ENCODE measurements around the gene TTLL10. TPM values are rescaled to one million over a fixed set of nuclear protein-coding genes. Genes with fewer than 3 reads are reported as not detected.
"Not testable (repeated sequence)": the region's sequence is repeated elsewhere in the genome, so short reads cannot be mapped to it uniquely, and the experiment has no call there.

Gene TTLL10
- polyA plus RNA-seq, 10 donors = 0.13 to 0.50 (median 0.27) TPM; not detected in 3

DNA sequence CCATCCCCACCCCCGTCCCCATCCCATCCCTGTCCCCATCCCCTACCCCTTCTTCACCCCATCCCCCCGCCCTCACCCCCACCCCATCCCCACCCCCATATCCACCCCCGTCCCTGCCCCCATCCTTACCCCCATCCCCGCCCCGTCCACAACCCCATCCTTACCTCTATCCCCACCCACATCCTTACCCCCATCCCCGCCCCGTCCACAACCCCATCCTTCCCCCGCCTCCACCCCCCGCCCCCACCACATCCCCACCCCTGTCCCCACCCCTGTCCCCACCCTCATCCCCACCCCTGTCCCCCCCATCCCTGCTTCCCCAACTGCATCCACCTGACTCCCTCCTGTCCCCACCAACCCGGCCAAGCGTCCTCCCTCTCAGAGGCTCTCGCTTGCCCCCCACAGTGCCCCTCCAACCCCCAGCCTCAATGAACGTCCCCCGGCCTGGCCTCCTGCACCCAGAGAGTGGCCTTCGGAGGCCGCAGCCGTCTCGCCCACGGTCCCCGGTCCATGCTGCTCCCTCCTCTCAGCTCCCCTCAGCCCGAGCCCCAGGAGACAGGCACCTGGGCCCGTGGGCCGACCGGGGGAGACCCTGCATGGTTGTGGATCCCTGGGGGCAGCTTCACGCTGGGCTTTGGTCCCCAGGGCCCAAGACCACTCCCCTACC, 32.3 kb upstream of the TTLL10 start:
- DNase-seq = no peak

- no peak for DNase-seq
Observed at GRCh38 chr1:1141911-1142250, 31.8 kb upstream of the TTLL10 start.

GRCh38 chr1:1142352-1142751, 31.3 kb upstream of the TTLL10 start:
- not testable (repeated sequence) for DNase-seq

DNA sequence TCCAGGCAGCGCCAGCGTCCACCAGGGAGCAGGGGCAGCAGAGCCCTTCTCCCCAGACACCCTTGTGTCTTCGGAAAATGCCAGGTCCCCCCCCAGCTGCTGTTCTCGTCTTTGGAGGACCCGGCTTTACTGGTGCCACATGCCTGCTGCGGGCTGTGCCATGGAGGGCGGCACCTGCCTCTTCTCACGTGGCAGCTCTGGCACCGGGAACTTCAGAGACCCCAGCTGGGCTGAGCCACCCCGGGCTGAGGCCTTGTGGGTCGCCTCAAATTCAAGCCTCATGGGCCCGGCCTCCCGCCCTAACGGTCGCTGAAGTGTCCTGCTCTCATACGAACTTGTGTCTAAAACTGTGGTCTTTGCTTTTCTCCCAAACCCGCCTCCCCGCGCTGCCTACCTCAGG, 30.8 kb upstream of the TTLL10 start:
- DNase-seq = no peak

DNA sequence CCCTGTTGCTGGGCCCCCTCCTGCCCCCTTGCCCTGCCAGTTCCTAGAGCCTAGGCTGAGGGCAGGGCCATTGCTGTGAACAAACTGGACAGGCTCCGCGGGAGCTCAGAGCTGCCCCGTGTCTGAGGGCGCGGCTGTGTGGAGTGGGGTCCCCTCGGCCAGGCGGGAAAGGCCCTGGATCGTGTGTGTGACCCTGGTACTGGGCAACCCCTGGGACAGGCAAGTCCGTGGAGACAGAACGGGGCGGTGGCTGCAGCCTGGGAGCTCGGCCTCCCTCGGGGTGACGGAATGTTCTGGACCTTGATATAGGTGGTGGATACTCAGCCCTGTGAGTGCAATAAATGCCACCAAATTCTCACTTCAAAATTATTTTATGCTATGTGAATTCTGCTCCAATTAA, 30.0 kb upstream of the TTLL10 start:
- no peak for DNase-seq

GRCh38 chr1:1144122-1144842, 29.4 kb upstream of the TTLL10 start:
- no peak for DNase-seq

- no peak for DNase-seq
Observed at GRCh38 chr1:1144843-1145546, 28.7 kb upstream of the TTLL10 start.

- no peak for DNase-seq
Observed at GRCh38 chr1:1145547-1145914, 28.1 kb upstream of the TTLL10 start.

DNA sequence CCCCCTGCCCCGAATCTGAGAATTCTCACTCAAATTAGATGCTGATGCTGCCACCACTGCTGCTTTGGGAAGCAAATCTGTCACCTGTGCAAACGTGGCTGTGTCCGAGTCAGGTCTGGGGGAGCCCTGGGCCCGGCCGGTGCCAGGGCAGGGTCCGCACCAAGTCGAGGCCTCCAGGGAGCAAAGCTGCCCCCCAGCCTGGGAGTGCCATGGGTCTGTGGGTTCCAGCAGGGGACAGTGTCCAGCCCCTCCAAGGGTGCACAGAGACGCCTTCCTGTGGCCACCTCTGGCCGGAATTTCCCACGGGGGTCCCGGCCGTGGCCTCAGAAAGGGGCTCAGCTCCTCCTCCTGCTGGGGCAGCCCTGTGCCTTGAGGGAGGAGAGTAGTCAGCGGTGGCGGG, 27.7 kb upstream of the TTLL10 start:
- DNase-seq = no peak

- no peak for DNase-seq
Observed at GRCh38 chr1:1146596-1146995, 27.1 kb upstream of the TTLL10 start.

- DNase-seq = no peak
Observed at GRCh38 chr1:1148061-1148460, 25.6 kb upstream of the TTLL10 start.

GRCh38 chr1:1148569-1148968, 25.1 kb upstream of the TTLL10 start:
- no peak for DNase-seq

- no peak for DNase-seq
Observed at GRCh38 chr1:1149416-1149815, 24.3 kb upstream of the TTLL10 start.

DNA sequence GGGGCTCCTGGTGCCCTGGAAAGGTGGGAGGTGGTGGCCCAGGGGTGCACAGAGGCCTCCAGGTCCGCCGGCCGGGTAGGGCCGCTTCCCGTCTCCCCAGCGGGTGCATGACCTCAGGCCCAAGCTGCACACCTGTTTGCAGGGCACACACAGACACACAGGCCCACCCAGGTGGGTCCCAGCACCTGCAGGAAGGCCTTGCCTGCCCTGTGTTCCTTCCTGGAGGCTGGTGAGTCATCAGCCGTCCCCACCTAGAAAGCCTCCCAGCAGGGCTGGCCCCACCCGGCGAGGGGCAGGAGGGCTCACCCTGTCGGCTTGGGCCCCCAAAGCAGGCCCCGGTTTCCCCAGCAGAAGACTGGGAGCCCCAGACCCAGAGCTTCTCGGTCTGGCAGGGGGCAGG, 23.6 kb upstream of the TTLL10 start:
- no peak for DNase-seq

- DNase-seq = no peak
Observed at GRCh38 chr1:1151306-1151705, 22.4 kb upstream of the TTLL10 start.

GRCh38 chr1:1152431-1152830, 21.2 kb upstream of the TTLL10 start:
- DNase-seq = not testable (repeated sequence)

- DNase-seq = not testable (repeated sequence)
Observed at GRCh38 chr1:1153215-1153614, 20.5 kb upstream of the TTLL10 start.

- no peak for DNase-seq
Observed at GRCh38 chr1:1153874-1154273, 19.8 kb upstream of the TTLL10 start.

- DNase-seq = no peak
Observed at GRCh38 chr1:1155258-1155657, 18.4 kb upstream of the TTLL10 start.

DNA sequence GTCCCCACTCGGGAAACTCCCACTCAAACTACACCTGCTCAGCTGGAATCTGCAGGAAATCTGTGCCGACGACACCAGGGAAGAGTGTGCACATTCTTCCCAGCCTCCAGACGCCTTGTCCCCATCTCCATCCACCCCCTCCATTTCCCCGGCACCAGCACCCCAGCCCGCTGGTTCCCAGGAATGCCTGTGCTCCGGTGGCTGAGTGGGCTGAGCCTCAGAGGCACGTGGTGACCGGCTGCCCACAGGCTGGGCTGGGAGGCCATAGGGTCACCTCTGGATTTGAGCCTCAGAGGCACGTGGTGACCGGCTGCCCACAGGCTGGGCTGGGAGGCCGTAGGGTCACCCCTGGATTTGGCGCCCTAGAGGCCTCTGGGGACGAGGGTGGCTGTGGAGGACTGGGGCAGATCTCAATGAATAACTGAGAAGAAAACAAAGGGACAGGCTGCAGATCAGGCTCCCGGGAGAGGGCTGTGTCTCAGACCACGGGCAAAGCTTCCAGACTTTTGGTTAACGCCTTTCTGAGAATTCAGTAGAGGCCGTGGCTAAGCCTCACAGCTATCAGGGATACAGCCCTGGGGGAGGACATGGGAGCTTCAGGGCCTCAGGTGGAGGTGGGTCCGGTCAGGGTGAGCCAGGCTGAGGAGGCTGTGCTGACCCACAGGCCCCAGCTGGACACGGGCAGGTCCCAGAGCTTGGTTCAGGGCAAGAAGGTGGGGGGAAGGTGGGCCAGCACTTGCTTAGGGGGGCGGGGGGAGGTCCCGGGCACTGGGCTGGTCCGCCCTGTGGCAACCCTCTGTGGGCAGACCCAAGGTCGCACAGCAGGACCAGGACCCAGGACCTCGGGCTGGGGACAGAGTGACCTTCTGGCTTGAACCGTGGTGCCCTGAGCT, 17.3 kb upstream of the TTLL10 start:
- no peak for DNase-seq

DNA sequence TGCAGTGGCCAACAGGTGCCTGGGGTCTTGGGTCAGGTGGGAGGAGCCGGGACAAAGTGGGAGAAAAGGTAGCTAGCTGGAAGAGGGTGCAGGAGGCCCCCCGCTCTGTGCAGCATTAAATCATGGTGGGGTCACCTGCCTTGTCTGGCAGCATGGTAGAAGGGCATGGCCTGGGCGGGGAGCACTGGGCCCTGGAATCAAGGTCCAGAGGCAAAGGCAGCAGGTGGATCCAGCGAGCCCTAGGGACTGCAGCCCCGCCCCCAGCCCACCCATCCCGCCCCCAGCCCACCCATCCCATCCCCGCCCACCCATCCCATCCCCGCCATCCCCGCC, 16.7 kb upstream of the TTLL10 start:
- DNase-seq = no peak

GRCh38 chr1:1157426-1157913, 16.2 kb upstream of the TTLL10 start:
- DNase-seq = peak; percentile 77 to 87 (median 80)
